Colonic mucosa (tissue), 4 donors: ENCODE measurements around the gene PHACTR4. TPM values are rescaled to one million over a fixed set of nuclear protein-coding genes. Genes with fewer than 3 reads are reported as not detected.
A peak's percentile ranks its signal among the peaks of the same experiment; 100 is the strongest.

Source experiments
- DNase-seq: peaks from one replicate; pipeline ENCODE4 v3.0.0-alpha.2; 2020
- H3K27ac ChIP-seq: fragments of 200-600 bp; one replicate; pipeline ENCODE4 v1.8.0; 2021
- H3K27me3 ChIP-seq: fragments of 200-600 bp; one replicate; pipeline ENCODE4 v1.8.0; 2021
- H3K36me3 ChIP-seq: fragments of 200-600 bp; one replicate; pipeline ENCODE4 v1.8.0; 2021
- H3K4me1 ChIP-seq: fragments of 200-600 bp; one replicate; pipeline ENCODE4 v1.8.0; 2021; ENCODE audit warnings: mild to moderate bottlenecking
- H3K4me3 ChIP-seq: fragments of 200-600 bp; one replicate; pipeline ENCODE4 v1.8.0; 2021
- H3K9ac ChIP-seq, 2 donors: one replicate each; pipeline ENCODE4 v1.7.0; 2013; ENCODE audit warnings: control low read depth in 2 of 2, low read depth in 2 of 2, low read length in 2 of 2
- H3K9me3 ChIP-seq: fragments of 200-600 bp; one replicate; pipeline ENCODE4 v1.8.0; 2021
- CTCF ChIP-seq: fragments of 200-600 bp; IDR thresholded peaks from one replicate; pipeline ENCODE4 v1.8.0; 2022; ENCODE audit warnings: antibody characterized with exemption, mild to moderate bottlenecking
- intact Hi-C: fragments of 100-400 bp; cut with DNase I; formaldehyde crosslinking; loops from one replicate; pipeline ENCODE4 v1.14.1; 2022
- total RNA-seq, 2 donors: library from RNA; stranded (reverse); fragmentation: NEBNext Ultra II Directional in 1 of 2; extraction: Animal tissue kit (Norgen Biotek cat#: 25700) in 1 of 2; gene quantifications; one replicate each; pipeline ENCODE4 v1.2.1, GENCODE V29; 2021
- donor health status: healthy.
- donor health status: DM: no; HTN: no; CAD: no.
- donor health status: DM: no; HTN: no; CAD: no.

PHACTR4 gene
- total RNA-seq, 2 donors from 2014 or later = 43.1 to 49.8 TPM

- Histone ChIP-seq H3K27ac (no peak overlapping the region), H3K9ac (no peak overlapping the region), H3K4me3 (no peak overlapping the region), H3K9me3 (no peaks in the 10 kb centered on the region), H3K4me1 (no peaks in the 10 kb centered on the region), H3K36me3 (peaks cover 11% of the 10 kb centered on the region), H3K27me3 (no peaks in the 10 kb centered on the region)
- no peak for TF ChIP-seq CTCF
- intact Hi-C loops = no loop called here
- DNase-seq = no peak
These were observed 125.2 kb downstream of the PHACTR4 start for GRCh38 chr1:28494737-28495136.

DNA sequence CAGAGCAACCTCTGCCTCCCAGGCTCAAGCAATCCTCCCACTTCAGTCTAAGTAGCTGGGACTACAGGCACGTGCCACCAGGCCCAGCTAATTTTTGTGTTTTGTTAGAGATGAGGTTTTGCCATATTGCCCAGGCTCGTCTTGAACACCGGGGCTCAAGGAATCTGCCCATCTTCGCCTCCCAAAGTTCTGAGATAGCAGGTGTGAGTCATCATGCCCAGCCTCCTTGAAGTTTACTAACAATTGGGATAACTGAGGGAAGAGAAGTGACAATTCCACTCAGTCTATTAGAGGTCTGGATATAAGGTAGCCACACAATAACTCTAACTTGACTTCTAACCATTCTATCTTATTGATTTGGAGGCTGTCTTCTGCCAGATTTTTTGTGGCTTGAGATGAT is 130.0 kb downstream of the PHACTR4 start:
- Histone ChIP-seq H3K9me3 (no peaks in the 10 kb centered on the region), H3K4me1 (no peaks in the 10 kb centered on the region), H3K27me3 (no peaks in the 10 kb centered on the region), H3K36me3 (peaks cover 7% of the 10 kb centered on the region), H3K9ac (no peak overlapping the region), H3K27ac (no peak overlapping the region), H3K4me3 (no peak overlapping the region)
- TF ChIP-seq CTCF = no peak
- intact Hi-C loops = no loop called here
- DNase-seq = no peak

GRCh38 chr1:28501925-28502324 is 132.4 kb downstream of the PHACTR4 start:
- no peaks in the 10 kb centered on the region for H3K27me3 ChIP-seq
- H3K9me3 ChIP-seq = no peaks in the 10 kb centered on the region
- peak overlapping the region; percentile 44 for H3K27ac ChIP-seq
- H3K4me1 ChIP-seq = no peaks in the 10 kb centered on the region
- intact Hi-C loops = no loop called here
- TF ChIP-seq CTCF = no peak
- peaks cover under 1% of the 10 kb centered on the region for H3K36me3 ChIP-seq
- no peak for DNase-seq
- H3K4me3 ChIP-seq = no peak overlapping the region
- H3K9ac ChIP-seq = no peak overlapping the region

DNA sequence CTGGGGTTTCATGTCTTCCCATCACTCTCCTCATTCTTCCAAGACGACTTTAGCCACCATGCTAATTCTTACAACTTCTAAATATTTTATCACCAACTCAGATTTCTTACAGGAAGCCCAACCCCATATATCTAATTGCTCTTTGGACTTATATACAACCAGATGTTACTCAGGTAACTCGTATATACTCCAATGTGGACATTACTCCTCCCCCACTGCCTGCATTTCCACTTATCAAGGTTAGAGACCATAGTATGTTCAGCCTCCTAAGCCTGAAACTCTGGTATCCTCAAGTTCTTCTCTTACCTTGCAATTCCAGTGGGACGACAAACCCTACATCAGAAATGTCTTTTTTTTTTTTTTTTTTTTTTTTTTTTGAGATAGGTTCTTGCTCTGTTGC is 133.6 kb downstream of the PHACTR4 start:
- DNase-seq = peak; percentile 55
- intact Hi-C loops = no loop called here
- H3K4me1 ChIP-seq = peaks cover 6% of the 10 kb centered on the region

DNA sequence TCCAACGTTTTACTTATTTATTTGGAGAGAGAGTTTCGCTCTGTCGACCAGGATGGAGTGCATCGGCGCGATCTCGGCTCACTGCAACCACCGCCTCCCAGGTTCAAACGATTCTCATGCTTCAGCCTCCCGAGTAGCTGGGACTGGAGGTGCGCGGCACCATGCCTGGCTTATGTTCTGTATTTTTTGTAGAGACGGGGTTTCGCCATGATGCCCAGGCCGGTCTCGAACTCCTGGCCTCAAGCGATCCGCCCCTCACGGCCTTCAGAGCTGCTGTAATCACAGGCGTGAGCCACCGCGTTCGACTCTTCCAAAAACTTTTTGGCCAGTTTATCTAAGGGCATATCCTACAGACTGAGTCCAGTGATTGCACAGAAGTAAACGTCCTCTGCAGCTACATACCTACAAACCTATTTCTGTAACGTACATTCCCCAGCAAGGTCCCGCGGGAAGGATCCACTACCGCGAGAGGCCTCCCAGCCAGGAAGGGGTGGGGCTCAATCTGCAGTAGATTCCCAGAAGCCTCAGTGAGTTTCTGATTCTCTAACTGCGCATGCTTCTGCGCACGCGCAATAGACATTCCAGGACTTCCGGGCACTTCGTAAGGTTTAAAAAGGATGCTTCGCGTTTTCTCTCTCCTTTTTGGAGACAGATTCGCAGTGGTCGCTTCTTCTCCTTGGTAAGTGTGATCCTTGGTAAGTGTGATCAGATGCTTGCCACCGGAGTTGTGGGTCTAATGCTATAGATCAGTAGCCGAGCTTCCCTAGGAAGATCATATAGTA is 136.1 kb downstream of the PHACTR4 start, which contains the start of gene RCC1:
TSS of gene RCC1 (plus strand) at position 638 of the 782 bp plus-strand sequence. CDS start 23,824 bp downstream, outside the sequence.
- TF ChIP-seq CTCF = no peak
- Histone ChIP-seq H3K4me3 (peak within 1 kb of the TSS; percentile 66), H3K9ac (peak within 1 kb of the TSS; percentile 84 to 98), H3K27ac (peak within 1 kb of the TSS; percentile 84), H3K9me3 (no peaks in the 10 kb centered on the region), H3K4me1 (peaks cover 25% of the 10 kb centered on the region), H3K27me3 (no peaks in the 10 kb centered on the region), H3K36me3 (no peaks in the 10 kb centered on the region)
- intact Hi-C loops = no loop called here
- DNase-seq = peak; percentile 97

More for the DNA sequence above, 133.6 kb downstream of the PHACTR4 start:
- TF ChIP-seq CTCF = no peak
- no peaks in the 10 kb centered on the region for H3K36me3 ChIP-seq
- no peak overlapping the region for H3K4me3 ChIP-seq
- peak overlapping the region; percentile 42 for H3K27ac ChIP-seq
- H3K9ac ChIP-seq = no peak overlapping the region
- no peaks in the 10 kb centered on the region for H3K27me3 ChIP-seq
- H3K9me3 ChIP-seq = no peaks in the 10 kb centered on the region
